ENCODE measurements around the gene LRRC59. TPM values are rescaled to one million over a fixed set of nuclear protein-coding genes. Genes with fewer than 3 reads are reported as not detected.

Gene LRRC59
- total and polyA plus RNA-seq, 2 of the 4 experiments (the other 2 are of a cell fraction) = 139 to 233 TPM

DNA sequence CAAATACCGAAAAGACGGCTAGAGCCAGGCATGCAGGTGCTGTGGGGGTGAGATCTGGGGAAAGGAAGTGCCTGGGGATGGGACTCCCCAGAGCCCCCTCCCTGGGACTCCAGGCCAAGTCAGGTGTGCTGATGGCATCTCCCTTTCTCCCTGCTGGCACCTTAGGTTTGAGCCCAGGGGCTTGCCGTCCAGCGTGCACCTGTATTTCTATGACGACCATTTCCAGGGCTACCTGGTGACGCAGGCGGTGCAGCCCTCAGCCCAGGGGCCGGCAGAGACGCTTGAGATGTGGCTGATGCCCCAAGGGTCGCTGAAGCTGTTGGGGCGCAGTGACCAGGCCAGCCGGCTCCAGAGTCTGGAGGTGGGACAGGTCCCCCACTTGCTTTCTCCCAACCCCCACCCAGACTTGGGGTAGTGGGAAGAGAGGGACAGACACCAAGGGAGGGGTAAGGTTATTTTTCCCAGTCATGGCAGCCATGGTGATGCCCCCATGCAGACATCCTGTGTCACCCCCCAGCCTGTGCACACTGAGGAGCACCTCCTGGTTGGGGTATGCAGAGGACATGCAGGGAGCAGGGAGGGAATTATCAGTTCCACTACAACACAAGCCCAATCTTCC lies 40.3 kb downstream of the LRRC59 start:
- H3K9me3 ChIP-seq (ENCODE audit: control insufficient read depth, insufficient read depth, low read length) = no peaks in the 10 kb centered on the region
- ChIA-PET POLR2A (ENCODE audit: unreplicated experiment) (no interaction called here), CTCF (no interaction called here)
- H3K18ac ChIP-seq (ENCODE audit: low read depth, low read length) = no peak overlapping the region
- H2BK20ac ChIP-seq (ENCODE audit: low read depth, low read length) = no peak overlapping the region
- H4K5ac ChIP-seq (ENCODE audit: low read depth, low read length) = no peak overlapping the region
- no peak overlapping the region for H3K9ac ChIP-seq (ENCODE audit: low read depth, low read length)
- dilution Hi-C loops (cut with HindIII; ENCODE audit: low sequenced_read_pairs, unreplicated experiment) (no loop called here), intact Hi-C loops (cut with micrococcal nuclease) (no loop called here), in situ Hi-C loops (cut with MboI; ENCODE audit: low sequenced_read_pairs) (no loop called here)
- no peak overlapping the region for H3K4me2 ChIP-seq (ENCODE audit: low read depth, low read length)
- no peak overlapping the region for H2BK5ac ChIP-seq (ENCODE audit: low read depth, low read length, poor library complexity, severe bottlenecking)
- no peak overlapping the region for H3K14ac ChIP-seq (replicated peaks; ENCODE audit: low read depth, low read length)
- WGBS, 2 experiments (ENCODE audit: extremely low coverage in 2 of 2, insufficient read length in 1 of 2) = 100% methylated on average over 1 of the region's 12 CpGs; no CpG with 5 or more reads in 1 of the 2 experiments
- ATAC-seq (ENCODE audit: low read depth) (no peak), DNase-seq (no peak)
- no peak overlapping the region for H3K56ac ChIP-seq (ENCODE audit: extremely low read depth, insufficient read depth, low read length)
- no peak overlapping the region for H2BK15ac ChIP-seq (ENCODE audit: low read depth, low read length)
- H3K36me3 ChIP-seq (ENCODE audit: control insufficient read depth, insufficient read depth, low read length) = peaks cover 69% of the 10 kb centered on the region
- no peak overlapping the region for H2AFZ ChIP-seq (replicated peaks; ENCODE audit: low read length, poor library complexity)
- no peak overlapping the region for H4K91ac ChIP-seq (ENCODE audit: insufficient read depth, low read depth, low read length)
- no peak overlapping the region for H3K4ac ChIP-seq (ENCODE audit: low read depth, low read length)
- H4K20me1 ChIP-seq (ENCODE audit: insufficient read depth, low read length) = peaks cover 12% of the 10 kb centered on the region
- no peak overlapping the region for H3K27ac ChIP-seq (ENCODE audit: insufficient read depth, low read length)
- H3K4me3 ChIP-seq (ENCODE audit: insufficient read depth, low read depth, low read length) = no peak overlapping the region
- H3K4me1 ChIP-seq (ENCODE audit: control insufficient read depth, insufficient read depth, low read length) = no peaks in the 10 kb centered on the region
- no peak overlapping the region for H3K23ac ChIP-seq (ENCODE audit: low read depth, low read length)
- peaks cover 7% of the 10 kb centered on the region; the same call in 1 of the 2 replicates for H3K9me1 ChIP-seq (ENCODE audit: insufficient read depth, low read length)
- no peak overlapping the region for H2AK9ac ChIP-seq (replicated peaks; ENCODE audit: low read depth, low read length, poor library complexity)
- TF ChIP-seq MAFK (IDR thresholded peaks at IDR 0.05; ENCODE audit: low read depth, low read length) (no peak), RFX5 (IDR thresholded peaks at IDR 0.05; ENCODE audit: low read depth, low read length) (no peak), BHLHE40 (IDR thresholded peaks at IDR 0.05; ENCODE audit: low read depth, low read length) (no peak), FOS (IDR thresholded peaks at IDR 0.05; ENCODE audit: low read depth, low read length) (no peak), MXI1 (IDR thresholded peaks at IDR 0.05; ENCODE audit: borderline replicate concordance, low read depth, low read length) (no peak), SMC3 (IDR thresholded peaks at IDR 0.05; ENCODE audit: low read depth, low read length) (no peak), NFE2L2 (IDR thresholded peaks at IDR 0.05; ENCODE audit: low read depth, low read length) (no peak), MAZ (IDR thresholded peaks at IDR 0.05; ENCODE audit: borderline replicate concordance, low read depth, low read length) (no peak), CEBPB (IDR thresholded peaks at IDR 0.05; ENCODE audit: low read depth, low read length) (no peak), POLR2A (IDR thresholded peaks at IDR 0.05; ENCODE audit: low read depth, low read length) (no peak), USF2 (IDR thresholded peaks at IDR 0.05; ENCODE audit: low read depth, low read length) (no peak), ELK1 (IDR thresholded peaks at IDR 0.05; ENCODE audit: borderline replicate concordance, low read depth, low read length) (no peak), RCOR1 (IDR thresholded peaks at IDR 0.05; ENCODE audit: insufficient replicate concordance, low read length) (no peak), CHD1 (IDR thresholded peaks at IDR 0.05; ENCODE audit: low read depth, low read length) (no peak)
- TF ChIP-seq, protein P1, sequence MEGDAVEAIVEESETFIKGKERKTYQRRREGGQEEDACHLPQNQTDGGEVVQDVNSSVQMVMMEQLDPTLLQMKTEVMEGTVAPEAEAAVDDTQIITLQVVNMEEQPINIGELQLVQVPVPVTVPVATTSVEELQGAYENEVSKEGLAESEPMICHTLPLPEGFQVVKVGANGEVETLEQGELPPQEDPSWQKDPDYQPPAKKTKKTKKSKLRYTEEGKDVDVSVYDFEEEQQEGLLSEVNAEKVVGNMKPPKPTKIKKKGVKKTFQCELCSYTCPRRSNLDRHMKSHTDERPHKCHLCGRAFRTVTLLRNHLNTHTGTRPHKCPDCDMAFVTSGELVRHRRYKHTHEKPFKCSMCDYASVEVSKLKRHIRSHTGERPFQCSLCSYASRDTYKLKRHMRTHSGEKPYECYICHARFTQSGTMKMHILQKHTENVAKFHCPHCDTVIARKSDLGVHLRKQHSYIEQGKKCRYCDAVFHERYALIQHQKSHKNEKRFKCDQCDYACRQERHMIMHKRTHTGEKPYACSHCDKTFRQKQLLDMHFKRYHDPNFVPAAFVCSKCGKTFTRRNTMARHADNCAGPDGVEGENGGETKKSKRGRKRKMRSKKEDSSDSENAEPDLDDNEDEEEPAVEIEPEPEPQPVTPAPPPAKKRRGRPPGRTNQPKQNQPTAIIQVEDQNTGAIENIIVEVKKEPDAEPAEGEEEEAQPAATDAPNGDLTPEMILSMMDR (conservative IDR thresholded peaks at IDR 0.05; ENCODE audit: low read depth, low read length) = no peak
- no TSS peak for BruUV-seq (replicated peaks)
- no peaks in the 10 kb centered on the region for H3K27me3 ChIP-seq (ENCODE audit: control insufficient read depth, insufficient read depth, low read length)
- H2AK5ac ChIP-seq (ENCODE audit: low read depth, low read length) = no peak overlapping the region
- peaks cover 3 to 15% of the 10 kb centered on the region in 2 experiments; a peak in 2 of 4 replicates for H3K79me1 ChIP-seq (ENCODE audit: low read depth in 1 of 2, low read length in 2 of 2)
- H4K8ac ChIP-seq (ENCODE audit: low read depth in 2 of 2, low read length in 2 of 2) = no peak overlapping the region
- H2BK120ac ChIP-seq (ENCODE audit: low read depth, low read length) = no peak overlapping the region
